ENCODE results near the gene PIK3R5. TPM values are rescaled to one million over a fixed set of nuclear protein-coding genes. Genes with fewer than 3 reads are reported as not detected.

PIK3R5 gene
- total RNA-seq, 6 donors from 2014 or later = 22.3 to 175 (median 49.8) TPM

GRCh38 chr17:9003355-9004131 lies 38.0 kb upstream of the PIK3R5 start:
- H3K4me1 ChIP-seq = peaks cover 14 to 27% (median 20%) of the 10 kb centered on the region in 4 donors
- TF ChIP-seq EP300 (IDR thresholded peaks at IDR 0.05) (no peak), POLR2AphosphoS5 (IDR thresholded peaks at IDR 0.05) (no peak), POLR2A (IDR thresholded peaks at IDR 0.05) (no peak), CTCF (IDR thresholded peaks at IDR 0.05) (no peak)
- no peaks in the 10 kb centered on the region for H3K36me3 ChIP-seq
- peak overlapping the region in 3 of 4 donors; percentile 36 to 48 (median 41) for H3K4me3 ChIP-seq
- H3K9me3 ChIP-seq = no peaks in the 10 kb centered on the region
- DNase-seq = peak in 1 of 2 donors; percentile 85
- peak in 1 of 2 donors; percentile 25 for ATAC-seq (ENCODE audit: low FRiP score in 2 of 2)
- H3K27ac ChIP-seq = no peak overlapping the region
- H3K27me3 ChIP-seq = peaks cover 3 to 41% (median 25%) of the 10 kb centered on the region in 4 donors
- WGBS, 2 donors = 3 to 8% methylated on average over 17 to 60 of the region's 90 CpGs

DNA sequence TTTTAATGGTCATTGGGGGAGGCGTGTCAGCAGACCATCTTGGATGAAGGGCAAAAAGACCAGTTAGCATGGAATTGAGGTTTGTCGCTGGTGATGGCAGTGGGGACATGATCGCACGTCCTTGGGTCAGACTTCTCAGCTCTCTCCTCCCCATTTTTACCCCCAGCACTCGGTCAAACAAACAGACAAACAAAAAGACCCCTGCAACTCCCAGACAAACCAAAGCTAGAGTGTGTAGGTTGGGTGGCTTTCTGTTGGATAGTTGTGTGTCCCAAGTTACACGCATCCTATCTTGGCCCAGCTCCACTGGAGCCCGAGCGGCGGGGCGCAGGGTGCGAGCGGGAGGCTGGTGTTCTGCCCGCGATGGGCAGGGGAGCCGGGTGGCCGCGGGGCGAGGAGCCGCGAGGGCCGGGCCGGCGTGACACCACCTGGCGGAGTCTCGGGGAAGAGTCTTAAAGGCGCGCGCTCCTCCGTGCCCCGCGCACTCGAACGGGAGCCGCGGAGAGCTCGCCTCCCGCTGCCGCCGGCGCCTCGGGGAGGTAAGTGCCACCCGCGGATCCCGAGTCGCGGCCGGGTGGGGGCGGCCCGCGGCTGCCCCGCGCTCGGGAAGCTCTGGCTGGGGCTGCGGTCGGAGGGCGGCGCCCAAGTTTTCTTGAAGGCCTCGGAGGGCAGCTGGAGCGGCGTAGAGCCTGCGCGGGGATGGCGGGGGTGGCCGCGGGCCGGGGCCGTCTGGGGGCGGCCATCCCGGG lies 37.3 kb upstream of the PIK3R5 start:
- Histone ChIP-seq H3K4me3 (peak overlapping the region in 3 of 4 donors; percentile 36 to 48 (median 41)), H3K27me3 (peaks cover 3 to 41% (median 25%) of the 10 kb centered on the region in 4 donors), H3K4me1 (peaks cover 14 to 27% (median 20%) of the 10 kb centered on the region in 4 donors), H3K9me3 (no peaks in the 10 kb centered on the region), H3K27ac (no peak overlapping the region), H3K36me3 (no peaks in the 10 kb centered on the region)
- TF ChIP-seq CTCF (IDR thresholded peaks at IDR 0.05) (peak in 2 of 6 experiments; percentile 13 to 30), POLR2AphosphoS5 (IDR thresholded peaks at IDR 0.05) (no peak)
- DNase-seq (peak in 1 of 2 donors; percentile 87), ATAC-seq (ENCODE audit: low FRiP score in 2 of 2) (peak; percentile 26 to 62)
- 3 to 8% methylated on average over 10 to 17 of the region's 69 CpGs for WGBS, 2 donors

- WGBS, 2 donors = 19 to 38% methylated on average over 3 to 15 of the region's 15 CpGs
- no peaks in the 10 kb centered on the region for H3K36me3 ChIP-seq
- H3K9me3 ChIP-seq = no peaks in the 10 kb centered on the region
- DNase-seq (peak in 1 of 2 donors; percentile 68), ATAC-seq (ENCODE audit: low FRiP score in 2 of 2) (no peak)
- no peak overlapping the region for H3K27ac ChIP-seq
- no peak overlapping the region for H3K4me3 ChIP-seq
- TF ChIP-seq POLR2AphosphoS5 (IDR thresholded peaks at IDR 0.05) = no peak
- peaks cover 3 to 41% (median 25%) of the 10 kb centered on the region in 4 donors for H3K27me3 ChIP-seq
- H3K4me1 ChIP-seq = peaks cover 14 to 27% (median 20%) of the 10 kb centered on the region in 4 donors
Observed at GRCh38 chr17:9002227-9002605, 36.7 kb upstream of the PIK3R5 start.

DNA sequence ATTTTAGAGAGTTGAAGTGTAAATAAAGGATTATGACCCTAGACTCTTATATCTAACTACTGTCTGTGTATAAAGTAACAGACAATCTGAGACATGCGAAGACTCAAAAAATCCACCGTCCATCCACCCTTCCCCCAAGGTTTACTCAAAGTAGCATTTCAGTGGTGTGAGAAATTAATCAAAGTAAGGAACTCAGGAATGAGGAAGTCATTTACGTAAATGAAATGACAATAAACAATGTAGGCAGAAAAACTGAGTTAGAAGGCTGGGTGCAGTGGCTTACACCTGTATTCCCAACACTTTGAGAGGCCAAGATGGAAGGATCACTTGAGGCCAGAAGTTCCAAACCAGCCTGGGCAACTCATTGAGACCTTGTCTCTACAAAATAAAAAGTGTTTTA lies 36.1 kb upstream of the PIK3R5 start:
- H3K9me3 ChIP-seq = no peaks in the 10 kb centered on the region
- DNase-seq = no peak
- ATAC-seq (ENCODE audit: low FRiP score in 2 of 2) = no peak
- H3K27me3 ChIP-seq = peaks cover 3 to 41% (median 25%) of the 10 kb centered on the region in 4 donors
- no peak for TF ChIP-seq POLR2AphosphoS5 (IDR thresholded peaks at IDR 0.05)
- no peak for TF ChIP-seq CTCF (IDR thresholded peaks at IDR 0.05)
- TF ChIP-seq EP300 (IDR thresholded peaks at IDR 0.05) = no peak
- TF ChIP-seq POLR2A (IDR thresholded peaks at IDR 0.05) = no peak
- H3K4me1 ChIP-seq = peaks cover 14 to 27% (median 20%) of the 10 kb centered on the region in 4 donors
- no peaks in the 10 kb centered on the region for H3K36me3 ChIP-seq
- WGBS, 2 donors = 48 to 52% methylated on average over 3 of the region's 3 CpGs
- H3K4me3 ChIP-seq = no peak overlapping the region
- H3K27ac ChIP-seq = no peak overlapping the region

DNA sequence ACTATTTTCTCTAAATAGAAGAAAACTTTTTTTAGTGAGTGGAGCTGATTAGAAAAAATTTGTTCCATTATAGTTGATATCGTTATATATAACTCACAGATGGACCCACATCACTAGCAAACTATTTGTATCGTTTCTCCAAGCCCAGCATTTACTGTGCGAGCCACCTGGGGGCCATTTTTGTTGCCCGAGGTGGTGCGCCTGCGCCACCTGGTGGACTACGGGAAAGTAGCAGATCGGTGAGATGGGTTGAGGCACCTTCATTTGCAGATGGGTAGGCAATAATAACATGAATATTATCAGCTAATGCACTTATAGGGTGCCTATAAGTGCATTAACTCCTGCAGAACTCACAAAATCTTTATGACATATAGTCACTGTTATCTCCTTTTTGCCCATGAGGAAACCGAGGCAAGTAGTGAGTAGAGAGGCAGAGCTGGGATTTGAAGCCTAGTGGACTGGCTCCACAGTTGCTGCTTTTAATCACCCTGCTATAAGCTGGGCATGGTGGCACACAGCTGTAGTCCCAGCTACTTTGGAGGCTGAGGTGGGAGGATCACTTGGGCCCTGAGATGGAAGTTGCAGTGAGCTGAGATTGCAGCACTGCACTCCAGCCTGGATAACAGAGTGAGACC lies 32.6 kb upstream of the PIK3R5 start:
- DNase-seq (peak; percentile 72 to 85), ATAC-seq (ENCODE audit: low FRiP score in 2 of 2) (peak in 1 of 2 donors; percentile 80)
- WGBS, 2 donors = 10 to 13% methylated on average over 9 of the region's 9 CpGs

More for the DNA sequence above, 32.6 kb upstream of the PIK3R5 start:
- Histone ChIP-seq H3K9me3 (no peaks in the 10 kb centered on the region), H3K36me3 (no peaks in the 10 kb centered on the region), H3K27me3 (peaks cover 0 to 15% (median 11%) of the 10 kb centered on the region in 4 donors), H3K4me1 (peaks cover 4 to 10% (median 9%) of the 10 kb centered on the region in 4 donors), H3K4me3 (no peak overlapping the region), H3K27ac (no peak overlapping the region)
- TF ChIP-seq POLR2A (IDR thresholded peaks at IDR 0.05) (no peak), EP300 (IDR thresholded peaks at IDR 0.05) (no peak), CTCF (IDR thresholded peaks at IDR 0.05) (peak; percentile 69 to 83 (median 78)), POLR2AphosphoS5 (IDR thresholded peaks at IDR 0.05) (no peak)
